OCI-LY7 (cell line): ENCODE data around the gene NMRK2.

Experiments used
- CTCF ChIP-seq: fragments of 200-600 bp; sonication (generic); conservative IDR thresholded peaks from 2 replicates; pipeline ENCODE4 v1.5.1; 2014; ENCODE audit warnings: mild to moderate bottlenecking, antibody characterized with exemption, low read length, moderate library complexity, mixed read lengths
- EZH2phosphoT487 ChIP-seq: fragments of 200-600 bp; sonication (generic); IDR thresholded peaks from 2 replicates; pipeline ENCODE4 v1.6.1; 2018; ENCODE audit warnings: low read depth, borderline replicate concordance, mild to moderate bottlenecking, mixed run types, antibody characterized with exemption, low read length, moderate library complexity, mixed read lengths

GRCh38 chr19:3902317-3902973 lies 30.4 kb upstream of the NMRK2 start:
- TF ChIP-seq CTCF (no peak), EZH2phosphoT487 (no peak)
